ENCODE results near the gene RPS10.

Gene RPS10

DNA sequence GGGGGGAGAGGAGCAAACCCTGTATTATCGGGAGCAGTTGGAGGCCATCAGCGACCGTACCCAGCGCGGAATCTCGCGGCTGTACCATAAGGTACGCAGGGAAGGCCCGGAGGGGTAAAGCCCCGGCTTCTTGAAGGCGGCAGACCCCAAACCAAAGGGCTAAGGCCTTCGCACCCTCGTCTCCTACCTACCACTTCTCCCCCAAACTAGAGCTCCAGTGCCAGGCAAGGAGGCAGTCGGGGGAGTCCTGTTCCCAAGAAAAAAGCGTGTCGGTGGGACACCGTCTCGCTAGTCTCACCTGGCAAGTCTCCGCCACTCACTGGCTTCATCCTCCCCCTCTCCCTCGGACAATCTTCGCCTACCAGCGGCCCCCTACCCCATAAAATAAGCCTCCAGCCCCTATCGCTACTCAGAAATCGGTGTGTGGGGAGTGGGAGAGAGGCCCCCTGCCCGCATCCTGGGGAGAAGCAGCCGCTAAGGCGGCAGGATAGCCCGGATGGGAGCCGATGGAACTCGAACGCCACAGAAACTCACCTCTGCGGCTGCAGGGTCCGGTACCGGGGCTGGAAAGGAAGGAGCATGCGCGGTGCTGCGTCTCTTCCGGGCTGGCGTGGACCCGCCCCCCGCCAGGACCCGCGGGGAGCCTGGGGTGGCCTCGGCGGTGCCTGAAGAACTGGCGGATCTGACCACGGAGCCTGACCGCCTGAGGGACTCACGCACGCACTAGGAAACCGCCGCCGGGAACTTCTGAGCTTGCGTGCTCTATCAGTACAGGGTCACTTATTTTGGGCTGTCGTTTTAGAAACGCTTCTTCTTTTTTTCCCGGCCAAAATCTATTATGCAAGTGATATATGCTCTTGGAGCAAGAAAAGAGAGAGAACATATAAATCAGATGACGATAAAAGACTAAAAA, at the start of gene RPS10:
TSS of gene RPS10 (minus strand) at position 572 of the 913 bp plus-strand sequence. CDS start 848 bp downstream, outside the sequence.
- DNase-seq (ENCODE audit: low read depth): peak; percentile 96
- TF ChIP-seq CTCF (IDR thresholded peaks at IDR 0.05; ENCODE audit: insufficient read depth, low read depth, low read length, missing control alignments): no peak
- H3K4me3 ChIP-seq (ENCODE audit: low read depth, low read length): peak within 1 kb of the TSS; percentile 83

GRCh38 chr6:34475238-34475682, 49.4 kb upstream of the RPS10 start:
- no peak for TF ChIP-seq CTCF (IDR thresholded peaks at IDR 0.05; ENCODE audit: insufficient read depth, low read depth, low read length, missing control alignments)
- H3K4me3 ChIP-seq (ENCODE audit: low read depth, low read length): no peak overlapping the region
- no peak for DNase-seq (ENCODE audit: low read depth)

- DNase-seq (ENCODE audit: low read depth): no peak
- TF ChIP-seq CTCF (IDR thresholded peaks at IDR 0.05; ENCODE audit: insufficient read depth, low read depth, low read length, missing control alignments): no peak
- no peak overlapping the region for H3K4me3 ChIP-seq (ENCODE audit: low read depth, low read length)
These were observed 48.9 kb upstream of the RPS10 start for GRCh38 chr6:34474754-34475153.

GRCh38 chr6:34473967-34474366, 48.1 kb upstream of the RPS10 start:
- TF ChIP-seq CTCF (IDR thresholded peaks at IDR 0.05; ENCODE audit: insufficient read depth, low read depth, low read length, missing control alignments): no peak
- DNase-seq (ENCODE audit: low read depth): no peak
- no peak overlapping the region for H3K4me3 ChIP-seq (ENCODE audit: low read depth, low read length)

GRCh38 chr6:34472425-34472824, 46.6 kb upstream of the RPS10 start:
- no peak overlapping the region for H3K4me3 ChIP-seq (ENCODE audit: low read depth, low read length)
- no peak for DNase-seq (ENCODE audit: low read depth)
- no peak for TF ChIP-seq CTCF (IDR thresholded peaks at IDR 0.05; ENCODE audit: insufficient read depth, low read depth, low read length, missing control alignments)

DNA sequence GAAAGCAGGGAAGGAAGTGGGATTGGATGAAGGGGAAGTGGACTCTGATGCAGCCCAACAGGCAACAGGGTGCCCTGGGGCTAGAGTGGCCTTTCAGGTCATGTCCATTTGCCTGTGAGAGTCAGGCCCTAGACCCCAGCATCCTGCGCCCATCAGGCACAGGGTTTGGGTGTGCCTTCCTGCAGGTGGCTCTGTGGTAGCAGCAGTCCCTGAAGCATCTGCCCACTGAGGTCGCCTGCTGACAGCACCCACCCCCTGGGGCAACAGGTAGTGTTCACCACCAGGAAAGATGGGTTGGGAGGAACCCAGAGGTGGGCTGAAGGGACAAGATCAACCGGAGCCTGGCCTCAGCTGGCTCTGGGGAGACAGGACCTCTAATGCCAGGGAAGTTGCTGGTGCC, 43.6 kb upstream of the RPS10 start:
- DNase-seq (ENCODE audit: low read depth): no peak
- no peak for TF ChIP-seq CTCF (IDR thresholded peaks at IDR 0.05; ENCODE audit: insufficient read depth, low read depth, low read length, missing control alignments)
- no peak overlapping the region for H3K4me3 ChIP-seq (ENCODE audit: low read depth, low read length)

Data from GM12865 (cell line).